PC-9 (cell line): ENCODE measurements around the gene KIAA2012. TPM values are rescaled to one million over a fixed set of nuclear protein-coding genes. Genes with fewer than 3 reads are reported as not detected.

Experiments
- BruUV-seq: library from RNA; stranded (reverse); fragments of 400-500 nt; replicated peaks from 2 replicates; lab custom pipeline; 2021; lab: Mats Ljungman, UMichigan
- CTCF ChIA-PET: fragments of 300-600 bp; sonication (Branson Sonifier 250); formaldehyde crosslinking; loops from one replicate; lab custom pipeline; 2022; ENCODE audit warnings: antibody characterized with exemption; lab: Charles Lee
- POLR2A ChIA-PET: fragments of 300-600 bp; sonication (Branson Sonifier 250); formaldehyde crosslinking; loops from one replicate; lab custom pipeline; 2022; ENCODE audit warnings: antibody characterized with exemption; ENCODE audit not compliant: unreplicated experiment; lab: Charles Lee
- DNase-seq, 2 experiments: peaks; one replicate each; pipeline versions ENCODE4 v3.0.0 to v3.0.0-alpha.2; 2015 to 2022; ENCODE audit warnings: mixed read lengths in 1 of 2
- H2AFZ ChIP-seq: fragments of 200-600 bp; sonication (generic); 2 replicates; pipeline ENCODE4 v1.8.1; 2017; ENCODE audit warnings: antibody characterized with exemption
- H3F3A ChIP-seq: fragments of 200-600 bp; sonication (generic); 2 replicates; pipeline ENCODE4 v1.8.1; 2017; ENCODE audit warnings: antibody characterized with exemption, mild to moderate bottlenecking, low read depth; ENCODE audit not compliant: insufficient read depth
- H3K27ac ChIP-seq: fragments of 200-600 bp; sonication (generic); 2 replicates; pipeline ENCODE4 v1.6.1; 2016; ENCODE audit warnings: mixed run types
- H3K27me3 ChIP-seq: fragments of 200-600 bp; sonication (generic); 2 replicates; pipeline ENCODE4 v1.6.1; 2016; ENCODE audit warnings: low read depth, mixed run types; ENCODE audit not compliant: insufficient read depth
- H3K36me3 ChIP-seq: fragments of 200-600 bp; sonication (generic); 2 replicates; pipeline ENCODE4 v1.6.1; 2016; ENCODE audit warnings: low read depth, mixed run types
- H3K4me1 ChIP-seq: fragments of 200-600 bp; sonication (generic); replicated peaks from 2 replicates; pipeline ENCODE4 v1.6.1; 2016; ENCODE audit warnings: mixed run types; ENCODE audit not compliant: insufficient read depth
- H3K4me2 ChIP-seq: fragments of 200-600 bp; sonication (generic); 2 replicates; pipeline ENCODE4 v1.6.1; 2017; ENCODE audit warnings: mixed run types
- H3K4me3 ChIP-seq: fragments of 200-600 bp; sonication (generic); 2 replicates; pipeline ENCODE4 v1.6.1; 2016; ENCODE audit warnings: mixed run types
- H3K79me2 ChIP-seq: fragments of 200-600 bp; sonication (generic); 2 replicates; pipeline ENCODE4 v1.6.1; 2017; ENCODE audit warnings: low read depth, mixed run types
- H3K9me2 ChIP-seq: fragments of 200-600 bp; sonication (generic); 2 replicates; pipeline ENCODE4 v1.8.1; 2017; ENCODE audit warnings: mild to moderate bottlenecking; ENCODE audit not compliant: insufficient read depth
- H3K9me3 ChIP-seq: fragments of 200-600 bp; sonication (generic); 2 replicates; pipeline ENCODE4 v1.8.1; 2016; ENCODE audit warnings: low read depth; ENCODE audit not compliant: insufficient read depth
- H4K20me1 ChIP-seq: fragments of 200-600 bp; sonication (generic); 2 replicates; pipeline ENCODE4 v1.8.1; 2017; ENCODE audit not compliant: insufficient read depth
- EZH2 ChIP-seq: fragments of 200-600 bp; sonication (generic); IDR thresholded peaks from 2 replicates; pipeline ENCODE4 v1.8.0; 2017; ENCODE audit warnings: antibody characterized with exemption, low read depth
- intact Hi-C: fragments of 100-400 bp; cut with micrococcal nuclease; formaldehyde crosslinking; loops from one replicate; pipeline ENCODE4 v1.10.0; 2022; ENCODE audit not compliant: unreplicated experiment
- total RNA-seq: library from RNA; stranded (reverse); gene quantifications from 2 replicates; pipeline ENCODE4 v1.2.3, GENCODE V29; 2021
- TF ChIP-seq, protein P1 (sequence below): fragments of 200-600 bp; sonication (generic); conservative IDR thresholded peaks from 2 replicates; pipeline ENCODE4 v1.6.1; 2017; ENCODE audit warnings: mixed run types, antibody characterized with exemption, mild to moderate bottlenecking, moderate library complexity

KIAA2012 gene
- total RNA-seq, 1 experiment from 2014 or later: not detected

DNA sequence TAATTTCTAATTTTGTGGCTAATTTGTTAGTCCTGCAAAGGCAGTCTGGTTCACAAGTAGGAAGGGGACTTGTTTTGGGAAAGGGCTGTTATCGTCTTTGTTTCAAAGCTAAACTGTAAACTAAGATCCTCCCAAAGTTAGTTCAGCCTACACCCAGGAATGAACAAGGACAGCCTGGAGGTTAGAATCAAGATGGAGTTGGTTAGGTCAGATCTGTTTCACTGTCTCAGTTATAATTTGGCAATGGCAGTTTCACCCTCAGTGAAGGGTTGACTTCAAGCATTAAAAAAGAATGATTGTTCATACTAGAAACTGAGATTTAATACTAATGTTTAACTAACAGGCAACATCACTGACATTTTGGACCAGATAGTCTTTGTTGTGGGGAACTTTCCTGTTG, 69.5 kb downstream of the KIAA2012 start:
- ChIA-PET CTCF (no interaction called here), POLR2A (no interaction called here)
- H3K79me2 ChIP-seq: no peaks in the 10 kb centered on the region
- H2AFZ ChIP-seq: no peak overlapping the region
- H3K27me3 ChIP-seq: no peaks in the 10 kb centered on the region
- H3K27ac ChIP-seq: no peak overlapping the region
- no peak overlapping the region for H3K4me3 ChIP-seq
- H3K4me2 ChIP-seq: no peak overlapping the region
- H3K9me3 ChIP-seq: no peaks in the 10 kb centered on the region
- no peaks in the 10 kb centered on the region for H3K36me3 ChIP-seq
- no peaks in the 10 kb centered on the region for H3F3A ChIP-seq
- H3K4me1 ChIP-seq: no peaks in the 10 kb centered on the region
- no TSS peak for BruUV-seq
- H3K9me2 ChIP-seq: no peaks in the 10 kb centered on the region
- no peaks in the 10 kb centered on the region for H4K20me1 ChIP-seq
- no peak for DNase-seq
- intact Hi-C loops: no loop called here
- TF ChIP-seq, protein P1, sequence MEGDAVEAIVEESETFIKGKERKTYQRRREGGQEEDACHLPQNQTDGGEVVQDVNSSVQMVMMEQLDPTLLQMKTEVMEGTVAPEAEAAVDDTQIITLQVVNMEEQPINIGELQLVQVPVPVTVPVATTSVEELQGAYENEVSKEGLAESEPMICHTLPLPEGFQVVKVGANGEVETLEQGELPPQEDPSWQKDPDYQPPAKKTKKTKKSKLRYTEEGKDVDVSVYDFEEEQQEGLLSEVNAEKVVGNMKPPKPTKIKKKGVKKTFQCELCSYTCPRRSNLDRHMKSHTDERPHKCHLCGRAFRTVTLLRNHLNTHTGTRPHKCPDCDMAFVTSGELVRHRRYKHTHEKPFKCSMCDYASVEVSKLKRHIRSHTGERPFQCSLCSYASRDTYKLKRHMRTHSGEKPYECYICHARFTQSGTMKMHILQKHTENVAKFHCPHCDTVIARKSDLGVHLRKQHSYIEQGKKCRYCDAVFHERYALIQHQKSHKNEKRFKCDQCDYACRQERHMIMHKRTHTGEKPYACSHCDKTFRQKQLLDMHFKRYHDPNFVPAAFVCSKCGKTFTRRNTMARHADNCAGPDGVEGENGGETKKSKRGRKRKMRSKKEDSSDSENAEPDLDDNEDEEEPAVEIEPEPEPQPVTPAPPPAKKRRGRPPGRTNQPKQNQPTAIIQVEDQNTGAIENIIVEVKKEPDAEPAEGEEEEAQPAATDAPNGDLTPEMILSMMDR: no peak
- no peak for TF ChIP-seq EZH2

GRCh38 chr2:202147775-202148174, 74.7 kb downstream of the KIAA2012 start:
- H3K36me3 ChIP-seq: no peaks in the 10 kb centered on the region
- DNase-seq: no peak
- no peaks in the 10 kb centered on the region for H3K9me2 ChIP-seq
- no TSS peak for BruUV-seq
- H3K4me2 ChIP-seq: no peak overlapping the region
- no peaks in the 10 kb centered on the region for H3K79me2 ChIP-seq
- ChIA-PET CTCF (interaction anchor here (0.6 kb wide), 1 partner anchor 86 kb away, joined by 3 read pairs; no protein-coding TSS in a partner anchor), POLR2A (interaction anchor here (0.7 kb wide), 1 partner anchor 80 kb away, joined by 5 read pairs; no protein-coding TSS in a partner anchor)
- H3K9me3 ChIP-seq: no peaks in the 10 kb centered on the region
- intact Hi-C loops: no loop called here
- H3K4me3 ChIP-seq: no peak overlapping the region
- H3K4me1 ChIP-seq: no peaks in the 10 kb centered on the region
- no peak overlapping the region for H3K27ac ChIP-seq
- TF ChIP-seq, protein P1: no peak
- no peak for TF ChIP-seq EZH2
- no peak overlapping the region for H2AFZ ChIP-seq
- no peaks in the 10 kb centered on the region for H4K20me1 ChIP-seq
- H3F3A ChIP-seq: no peaks in the 10 kb centered on the region
- H3K27me3 ChIP-seq: no peaks in the 10 kb centered on the region

DNA sequence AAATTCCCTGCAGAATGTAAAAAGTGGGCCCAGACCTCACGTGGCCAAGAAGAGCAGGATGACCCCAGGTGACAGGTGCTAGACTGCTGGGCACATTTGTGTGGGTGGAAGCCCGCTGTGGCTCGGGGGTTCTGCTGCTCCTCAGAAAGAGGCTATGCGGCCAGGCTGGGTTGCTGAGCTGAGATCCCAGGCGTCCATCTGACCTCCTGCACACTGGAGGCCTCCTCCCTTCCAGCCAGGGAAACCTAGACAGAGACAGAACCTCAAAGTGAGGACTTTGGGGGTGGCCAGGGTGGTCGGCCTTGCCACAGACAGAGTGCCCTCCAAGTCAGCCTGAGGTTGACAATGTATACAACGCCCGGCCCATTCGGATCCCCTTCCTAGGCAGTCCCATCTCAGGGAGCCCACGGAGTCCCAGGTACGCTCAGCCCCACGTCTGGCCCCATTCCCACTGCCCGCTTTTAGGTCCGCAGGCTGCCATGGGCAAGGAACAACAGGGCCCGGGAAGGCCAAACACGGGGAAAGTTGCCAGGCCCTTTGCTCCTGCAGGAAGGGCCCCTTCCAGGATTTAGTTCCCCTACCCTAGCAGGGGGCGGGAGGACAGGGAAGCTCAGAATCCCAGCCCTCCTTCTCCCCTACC, 75.6 kb downstream of the KIAA2012 start:
- no peaks in the 10 kb centered on the region for H3K36me3 ChIP-seq
- no peak overlapping the region for H3K27ac ChIP-seq
- H3F3A ChIP-seq: no peaks in the 10 kb centered on the region
- no peak overlapping the region for H3K4me2 ChIP-seq
- no peaks in the 10 kb centered on the region for H3K9me2 ChIP-seq
- BruUV-seq: no TSS peak
- no peaks in the 10 kb centered on the region for H3K27me3 ChIP-seq
- H2AFZ ChIP-seq: no peak overlapping the region
- H3K4me3 ChIP-seq: no peak overlapping the region
- no peaks in the 10 kb centered on the region for H4K20me1 ChIP-seq
- CTCF ChIA-PET: interaction anchor here (0.6 kb wide), 1 partner anchor 87 kb away, joined by 3 read pairs; no protein-coding TSS in a partner anchor
- H3K9me3 ChIP-seq: no peaks in the 10 kb centered on the region
- no peaks in the 10 kb centered on the region for H3K79me2 ChIP-seq
- intact Hi-C loops: no loop called here
- DNase-seq: no peak
- no peaks in the 10 kb centered on the region for H3K4me1 ChIP-seq
- POLR2A ChIA-PET: no interaction called here
- TF ChIP-seq, protein P1: no peak
- TF ChIP-seq EZH2: no peak
